ENCODE measurements around the gene TTLL10. TPM values are rescaled to one million over a fixed set of nuclear protein-coding genes. Genes with fewer than 3 reads are reported as not detected.

Gene TTLL10
- total RNA-seq, 1 experiment from 2014 or later, result 0.68 TPM

- no peaks in the 10 kb centered on the region for H3K79me2 ChIP-seq (ENCODE audit: insufficient read depth, low read length)
- H3K27ac ChIP-seq (ENCODE audit: insufficient read length, low read depth, low read length), result no peak overlapping the region
- no peak overlapping the region for H3T11ph ChIP-seq (ENCODE audit: low read length)
- H2BK120ac ChIP-seq (ENCODE audit: low read depth, low read length, poor library complexity, severe bottlenecking), result no peak overlapping the region
- H3K9me3 ChIP-seq (ENCODE audit: control insufficient read depth, low read depth, low read length), result no peaks in the 10 kb centered on the region
- Mint-ChIP-seq H3K4me3 (no peak overlapping the region), H3K27ac (no peak overlapping the region), H3K4me1 (peaks cover 0 to under 1% of the 10 kb centered on the region in 2 experiments; a peak in 1 of 4 replicates), H3K36me3 (ENCODE audit: insufficient read depth in 1 of 3, low read depth in 3 of 3) (peaks cover 0 to 1% (median 0%) of the 10 kb centered on the region in 3 experiments; a peak in 1 of 7 replicates), H3K9me3 (no peaks in the 10 kb centered on the region), H3K27me3 (ENCODE audit: low read depth) (peaks cover 16% of the 10 kb centered on the region)
- no peak overlapping the region for H2BK5ac ChIP-seq (ENCODE audit: insufficient read length, low read length)
- WGBS (ENCODE audit: extremely low coverage, insufficient read length, low lambda C conversion rate), result no CpG with 5 or more reads among the region's 45 CpGs
- H4K5ac ChIP-seq (ENCODE audit: insufficient read length, low read depth, low read length), result no peak overlapping the region
- H3K9ac ChIP-seq (ENCODE audit: extremely low read depth, insufficient read length, low read length), result no peak overlapping the region
- no peak overlapping the region for H2AFZ ChIP-seq (ENCODE audit: low read length)
- no peak overlapping the region for H2AK5ac ChIP-seq (ENCODE audit: insufficient read length, low read length)
- no peaks in the 10 kb centered on the region for H3K27me3 ChIP-seq (ENCODE audit: insufficient read depth, low read length)
- no peaks in the 10 kb centered on the region for H4K20me1 ChIP-seq (ENCODE audit: control insufficient read depth, insufficient read depth, insufficient read length)
- H3K4ac ChIP-seq (ENCODE audit: low read depth, low read length), result no peak overlapping the region
- no peak overlapping the region for H3K14ac ChIP-seq (ENCODE audit: insufficient read depth, low read length)
- no peak overlapping the region for H4K91ac ChIP-seq (ENCODE audit: insufficient read length, low read depth, low read length)
- TF ChIP-seq CTCF (conservative IDR thresholded peaks at IDR 0.05), result no peak
- no peak overlapping the region for H3K18ac ChIP-seq (ENCODE audit: insufficient read length, low read depth, low read length)
- H2BK15ac ChIP-seq (ENCODE audit: low read depth, low read length), result no peak overlapping the region
- no peak overlapping the region for H3K4me2 ChIP-seq (ENCODE audit: insufficient read depth, insufficient read length, low read length)
- H2BK20ac ChIP-seq (ENCODE audit: low read depth, low read length, poor library complexity, severe bottlenecking), result no peak overlapping the region
- no peak overlapping the region for H3K56ac ChIP-seq (ENCODE audit: insufficient read length, low read depth, low read length)
- no peak overlapping the region for H4K8ac ChIP-seq (replicated peaks; ENCODE audit: insufficient read length, low read depth, low read length)
- H3K23me2 ChIP-seq (ENCODE audit: insufficient read length, low read depth, low read length, poor library complexity, severe bottlenecking), result no peaks in the 10 kb centered on the region
- no peaks in the 10 kb centered on the region for H3K79me1 ChIP-seq (ENCODE audit: insufficient read depth, low read depth, low read length, poor library complexity, severe bottlenecking)
- H2BK12ac ChIP-seq (ENCODE audit: insufficient read length, low read depth, low read length), result no peak overlapping the region
- H3K23ac ChIP-seq (ENCODE audit: insufficient read length, low read depth, low read length), result no peak overlapping the region
- no peaks in the 10 kb centered on the region for H3K4me1 ChIP-seq (ENCODE audit: insufficient read depth, low read length)
- DNase-seq, result no peak
These were observed 72.3 kb downstream of the TTLL10 start for GRCh38 chr1:1245817-1246576.

Data from H9 (cell line).